PC-3 (cell line): ENCODE data around the gene AFG1L. TPM values are rescaled to one million over a fixed set of nuclear protein-coding genes. Genes with fewer than 3 reads are reported as not detected.

Experiments used
- ATAC-seq: fragments of 200-7000 bp; cut with Tn5 transposase; 2 replicates; pipeline ENCODE4 v1.9.1; 2020; ENCODE audit warnings: mild to moderate bottlenecking, moderate library complexity
- BruUV-seq: library from RNA; stranded (reverse); fragments of 400-500 nt; replicated peaks from 2 replicates; lab custom pipeline; 2021; lab: Mats Ljungman, UMichigan
- CTCF ChIA-PET: fragments of 300-600 bp; sonication (Branson Sonifier 250); formaldehyde crosslinking; loops from one replicate; lab custom pipeline; 2022; ENCODE audit warnings: antibody characterized with exemption; lab: Charles Lee
- POLR2A ChIA-PET: fragments of 300-600 bp; sonication (Branson Sonifier 250); formaldehyde crosslinking; loops from one replicate; lab custom pipeline; 2022; ENCODE audit warnings: antibody characterized with exemption; ENCODE audit not compliant: unreplicated experiment; lab: Charles Lee
- DNase-seq: peaks from one replicate; pipeline ENCODE4 v3.0.0-alpha.2; 2015
- H2AFZ ChIP-seq: fragments of 300-600 bp; sonication (generic); 2 replicates; pipeline ENCODE4 v1.6.0; 2016; ENCODE audit warnings: antibody characterized with exemption, low read length
- H3F3A ChIP-seq: fragments of 300-600 bp; sonication (generic); one replicate; pipeline ENCODE4 v1.6.0; 2017; ENCODE audit warnings: antibody characterized with exemption, low read length, control low read depth, mild to moderate bottlenecking; ENCODE audit not compliant: unreplicated experiment
- H3K27ac ChIP-seq: fragments of 300-600 bp; sonication (generic); 2 replicates; pipeline ENCODE4 v1.5.1; 2016; ENCODE audit warnings: mild to moderate bottlenecking, low read length
- H3K27me3 ChIP-seq: fragments of 300-600 bp; sonication (generic); 2 replicates; pipeline ENCODE4 v1.6.1; 2016; ENCODE audit warnings: low read length, mixed read lengths
- H3K36me3 ChIP-seq: fragments of 300-600 bp; sonication (generic); 2 replicates; pipeline ENCODE4 v1.6.1; 2016; ENCODE audit warnings: low read depth, mixed run types, low read length, mixed read lengths
- H3K4me1 ChIP-seq: fragments of 300-600 bp; sonication (generic); 2 replicates; pipeline ENCODE4 v1.5.1; 2016; ENCODE audit warnings: low read length; ENCODE audit not compliant: insufficient read depth
- H3K4me2 ChIP-seq: fragments of 300-600 bp; sonication (generic); 2 replicates; pipeline ENCODE4 v1.6.0; 2016; ENCODE audit warnings: low read length
- H3K4me3 ChIP-seq: fragments of 300-600 bp; sonication (generic); 2 replicates; pipeline ENCODE4 v1.5.1; 2016; ENCODE audit warnings: mild to moderate bottlenecking, low read length, mixed read lengths
- H3K79me2 ChIP-seq: fragments of 300-600 bp; sonication (generic); 2 replicates; pipeline ENCODE4 v1.6.1; 2017; ENCODE audit warnings: low read length, mixed read lengths
- H3K9ac ChIP-seq: fragments of 300-600 bp; sonication (generic); 2 replicates; pipeline ENCODE4 v1.6.0; 2016; ENCODE audit warnings: mild to moderate bottlenecking, low read length
- H3K9me2 ChIP-seq: fragments of 300-600 bp; sonication (generic); replicated peaks from 2 replicates; pipeline ENCODE4 v1.6.1; 2016; ENCODE audit warnings: mixed run types, low read length, mixed read lengths
- H3K9me3 ChIP-seq: fragments of 300-600 bp; sonication (generic); 2 replicates; pipeline ENCODE4 v1.6.1; 2016; ENCODE audit warnings: low read length, mixed read lengths
- H4K20me1 ChIP-seq: fragments of 300-600 bp; sonication (generic); 2 replicates; pipeline ENCODE4 v1.6.1; 2016; ENCODE audit warnings: low read length, mixed read lengths
- CTCF ChIP-seq: fragments of 300-600 bp; sonication (generic); conservative IDR thresholded peaks from 2 replicates; pipeline ENCODE4 v1.5.1; 2017; ENCODE audit warnings: antibody characterized with exemption, low read depth, mild to moderate bottlenecking, low read length
- EZH2 ChIP-seq: fragments of 300-600 bp; sonication (generic); IDR thresholded peaks from one replicate; pipeline ENCODE4 v1.6.1; 2017; ENCODE audit warnings: antibody characterized with exemption, mild to moderate bottlenecking, low read length; ENCODE audit not compliant: unreplicated experiment
- EZH2phosphoT487 ChIP-seq: fragments of 300-600 bp; sonication (generic); IDR thresholded peaks from 2 replicates; pipeline ENCODE4 v1.6.1; 2018; ENCODE audit warnings: mild to moderate bottlenecking, antibody characterized with exemption, low read length, borderline replicate concordance
- intact Hi-C: fragments of 100-400 bp; cut with micrococcal nuclease; formaldehyde crosslinking; loops from 2 replicates; pipeline ENCODE4 v1.9.0; 2023
- total RNA-seq: library from RNA; depleted of rRNA; stranded (reverse); fragments of >200 nt; gene quantifications from 2 replicates; pipeline ENCODE4 v1.2.3, GENCODE V29; 2014

Gene AFG1L
- total RNA-seq, 1 experiment from 2014 or later: 3.6 TPM

- H3K79me2 ChIP-seq: no peaks in the 10 kb centered on the region
- H3K36me3 ChIP-seq: no peaks in the 10 kb centered on the region
- H3K27ac ChIP-seq: no peak overlapping the region
- DNase-seq (no peak), ATAC-seq (no peak)
- no peak overlapping the region for H3K9ac ChIP-seq
- no peaks in the 10 kb centered on the region for H3F3A ChIP-seq
- H3K4me1 ChIP-seq: no peaks in the 10 kb centered on the region
- ChIA-PET CTCF (no interaction called here), POLR2A (interaction anchor here (0.6 kb wide), 1 partner anchor 9 kb away, joined by 3 read pairs; no protein-coding TSS in a partner anchor)
- no peak overlapping the region for H3K4me2 ChIP-seq
- H3K4me3 ChIP-seq: no peak overlapping the region
- H4K20me1 ChIP-seq: no peaks in the 10 kb centered on the region
- no peak overlapping the region for H2AFZ ChIP-seq
- BruUV-seq: no TSS peak
- intact Hi-C loops: no loop called here
- H3K9me2 ChIP-seq: no peaks in the 10 kb centered on the region
- no peaks in the 10 kb centered on the region for H3K27me3 ChIP-seq
- no peaks in the 10 kb centered on the region for H3K9me3 ChIP-seq
- TF ChIP-seq EZH2phosphoT487 (no peak), EZH2 (no peak), CTCF (no peak)
Observed at GRCh38 chr6:108476847-108477430, 182.1 kb downstream of the AFG1L start.

DNA sequence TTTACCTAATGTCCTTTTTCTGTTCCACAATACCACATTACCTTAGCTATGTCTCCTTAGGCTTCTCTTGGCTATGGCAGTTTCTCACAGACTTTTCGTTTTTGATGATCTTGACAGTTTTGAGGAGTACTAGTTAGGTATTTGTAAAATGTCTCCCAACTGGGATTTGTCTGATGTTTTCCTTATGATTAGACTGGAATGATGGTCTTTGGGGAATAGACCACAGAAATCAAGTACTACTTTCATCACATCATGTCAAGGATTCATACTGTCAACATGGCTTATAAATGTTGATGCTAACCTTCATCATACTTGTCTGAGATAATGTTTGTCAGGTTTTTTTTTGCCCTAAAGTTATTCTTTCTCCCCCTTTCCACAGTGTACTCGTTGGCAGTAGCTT lies 187.7 kb downstream of the AFG1L start:
- POLR2A ChIA-PET: no interaction called here
- no peaks in the 10 kb centered on the region for H4K20me1 ChIP-seq
- H3K9me3 ChIP-seq: no peaks in the 10 kb centered on the region
- CTCF ChIA-PET: no interaction called here
- H3K9me2 ChIP-seq: no peaks in the 10 kb centered on the region
- no peak overlapping the region for H3K4me2 ChIP-seq
- no peaks in the 10 kb centered on the region for H3F3A ChIP-seq
- no TSS peak for BruUV-seq
- no peaks in the 10 kb centered on the region for H3K27me3 ChIP-seq
- no peak for TF ChIP-seq EZH2phosphoT487
- TF ChIP-seq CTCF: no peak
- TF ChIP-seq EZH2: no peak
- DNase-seq (no peak), ATAC-seq (no peak)
- H3K4me1 ChIP-seq: no peaks in the 10 kb centered on the region
- no peak overlapping the region for H2AFZ ChIP-seq
- no peaks in the 10 kb centered on the region for H3K36me3 ChIP-seq
- H3K9ac ChIP-seq: no peak overlapping the region
- H3K4me3 ChIP-seq: no peak overlapping the region
- H3K79me2 ChIP-seq: no peaks in the 10 kb centered on the region
- intact Hi-C loops: no loop called here
- no peak overlapping the region for H3K27ac ChIP-seq

DNA sequence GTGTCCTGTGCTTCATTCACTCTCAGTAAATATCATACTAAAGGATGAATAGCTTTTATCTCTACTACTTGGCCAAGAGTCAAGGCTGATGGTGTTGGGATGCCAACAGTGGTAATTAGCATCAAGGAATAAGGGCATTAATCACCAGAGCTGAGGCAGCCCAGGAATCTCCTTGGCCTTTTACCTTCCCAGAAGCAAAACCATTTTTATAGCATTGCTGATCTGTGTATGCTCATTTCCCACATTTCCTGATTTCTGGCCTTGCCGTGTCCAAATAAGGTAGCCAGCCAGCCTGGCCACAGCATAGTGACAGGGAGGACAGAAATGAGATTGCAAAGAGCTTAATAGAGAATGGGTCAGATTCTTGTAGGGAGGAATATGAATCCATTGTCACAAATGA lies 189.2 kb downstream of the AFG1L start:
- Histone ChIP-seq H3K4me1 (no peaks in the 10 kb centered on the region), H3K9me2 (no peaks in the 10 kb centered on the region), H3K27me3 (no peaks in the 10 kb centered on the region), H2AFZ (no peak overlapping the region), H3K9ac (no peak overlapping the region), H3K27ac (no peak overlapping the region), H3K36me3 (no peaks in the 10 kb centered on the region), H3K79me2 (no peaks in the 10 kb centered on the region), H3F3A (no peaks in the 10 kb centered on the region), H3K9me3 (no peaks in the 10 kb centered on the region), H3K4me2 (no peak overlapping the region), H4K20me1 (no peaks in the 10 kb centered on the region), H3K4me3 (no peak overlapping the region)
- BruUV-seq: no TSS peak
- ATAC-seq: no peak
- POLR2A ChIA-PET: no interaction called here
- no peak for DNase-seq
- intact Hi-C loops: no loop called here
- TF ChIP-seq CTCF (no peak), EZH2 (no peak), EZH2phosphoT487 (no peak)
- CTCF ChIA-PET: no interaction called here
